HG03432 (cell line): ENCODE measurements around the gene ANO8.

Experiments used
- ATAC-seq: cut with Tn5 transposase; IDR thresholded peaks from one replicate; pipeline ENCODE4 v1.9.1; 2021; ENCODE audit warnings: mild to moderate bottlenecking, moderate library complexity; ENCODE audit not compliant: unreplicated experiment

Gene ANO8

GRCh38 chr19:17328517-17329365 lies 5.9 kb downstream of the ANO8 start:
- no peak for ATAC-seq

- no peak for ATAC-seq
Observed at GRCh38 chr19:17327654-17328516, 6.8 kb downstream of the ANO8 start.

GRCh38 chr19:17327068-17327653 lies 7.5 kb downstream of the ANO8 start:
- no peak for ATAC-seq

GRCh38 chr19:17326595-17326966 lies 8.1 kb downstream of the ANO8 start:
- no peak for ATAC-seq

GRCh38 chr19:17325881-17326594 lies 8.6 kb downstream of the ANO8 start:
- no peak for ATAC-seq

- ATAC-seq = no peak
Observed at GRCh38 chr19:17325133-17325532, 9.5 kb downstream of the ANO8 start.

- ATAC-seq = no peak
Observed at GRCh38 chr19:17324357-17325114, 10.1 kb downstream of the ANO8 start.

- ATAC-seq = no peak
Observed at GRCh38 chr19:17323964-17324332, 10.7 kb downstream of the ANO8 start.

- no peak for ATAC-seq
Observed at GRCh38 chr19:17323300-17323963, 11.2 kb downstream of the ANO8 start.

GRCh38 chr19:17322854-17323253 lies 11.8 kb downstream of the ANO8 start:
- ATAC-seq = no peak

- ATAC-seq = no peak
Observed at GRCh38 chr19:17321655-17322489, 12.8 kb downstream of the ANO8 start.

- no peak for ATAC-seq
Observed at GRCh38 chr19:17320435-17320834, 14.2 kb downstream of the ANO8 start.

- ATAC-seq = no peak
Observed at GRCh38 chr19:17319473-17320238, 15.0 kb downstream of the ANO8 start.

- ATAC-seq = no peak
Observed at GRCh38 chr19:17318966-17319365, 15.7 kb downstream of the ANO8 start.

GRCh38 chr19:17314007-17314593 lies 20.6 kb downstream of the ANO8 start:
- ATAC-seq = no peak

GRCh38 chr19:17312189-17313113 lies 22.2 kb downstream of the ANO8 start:
- no peak for ATAC-seq
